ENCODE results near the gene OR10A6. TPM values are rescaled to one million over a fixed set of nuclear protein-coding genes. Genes with fewer than 3 reads are reported as not detected.

Gene OR10A6
- total RNA-seq, 1 experiment from 2014 or later, result not detected

GRCh38 chr11:7955191-7955590, 24.1 kb upstream of the OR10A6 start:
- no peak overlapping the region for H3K27ac Mint-ChIP-seq (ENCODE audit: unreplicated experiment)
- BruUV-seq (replicated peaks), result no TSS peak
- intact Hi-C loops (cut with micrococcal nuclease; ENCODE audit: unreplicated experiment), result no loop called here
- CTCF ChIA-PET, result no interaction called here
- no peaks in the 10 kb centered on the region for H3K9me3 Mint-ChIP-seq (ENCODE audit: low read depth, unreplicated experiment)
- no peak for TF ChIP-seq CTCF (IDR thresholded peaks at IDR 0.05; ENCODE audit: unreplicated experiment)
- no peak for DNase-seq
- H3K27me3 Mint-ChIP-seq (ENCODE audit: unreplicated experiment), result peaks cover 22% of the 10 kb centered on the region
- H3K36me3 Mint-ChIP-seq (ENCODE audit: insufficient read depth, unreplicated experiment), result no peaks in the 10 kb centered on the region
- H3K4me3 Mint-ChIP-seq (ENCODE audit: low read depth, unreplicated experiment), result no peak overlapping the region
- no peaks in the 10 kb centered on the region for H3K4me1 Mint-ChIP-seq (ENCODE audit: low read depth, unreplicated experiment)

GRCh38 chr11:7949934-7950333, 18.9 kb upstream of the OR10A6 start:
- no peaks in the 10 kb centered on the region for H3K9me3 Mint-ChIP-seq (ENCODE audit: low read depth, unreplicated experiment)
- H3K4me1 Mint-ChIP-seq (ENCODE audit: low read depth, unreplicated experiment), result no peaks in the 10 kb centered on the region
- no peaks in the 10 kb centered on the region for H3K36me3 Mint-ChIP-seq (ENCODE audit: insufficient read depth, unreplicated experiment)
- H3K27ac Mint-ChIP-seq (ENCODE audit: unreplicated experiment), result no peak overlapping the region
- CTCF ChIA-PET, result no interaction called here
- intact Hi-C loops (cut with micrococcal nuclease; ENCODE audit: unreplicated experiment), result no loop called here
- no peak overlapping the region for H3K4me3 Mint-ChIP-seq (ENCODE audit: low read depth, unreplicated experiment)
- TF ChIP-seq CTCF (IDR thresholded peaks at IDR 0.05; ENCODE audit: unreplicated experiment), result no peak
- BruUV-seq (replicated peaks), result no TSS peak
- H3K27me3 Mint-ChIP-seq (ENCODE audit: unreplicated experiment), result peaks cover 18% of the 10 kb centered on the region
- DNase-seq, result no peak

GRCh38 chr11:7944123-7944522, 13.1 kb upstream of the OR10A6 start:
- intact Hi-C loops (cut with micrococcal nuclease; ENCODE audit: unreplicated experiment), result no loop called here
- Mint-ChIP-seq H3K27ac (ENCODE audit: unreplicated experiment) (no peak overlapping the region), H3K4me1 (ENCODE audit: low read depth, unreplicated experiment) (no peaks in the 10 kb centered on the region), H3K9me3 (ENCODE audit: low read depth, unreplicated experiment) (peaks cover 4% of the 10 kb centered on the region), H3K4me3 (ENCODE audit: low read depth, unreplicated experiment) (no peak overlapping the region), H3K36me3 (ENCODE audit: insufficient read depth, unreplicated experiment) (no peaks in the 10 kb centered on the region), H3K27me3 (ENCODE audit: unreplicated experiment) (peaks cover 53% of the 10 kb centered on the region)
- CTCF ChIA-PET, result no interaction called here
- no TSS peak for BruUV-seq (replicated peaks)
- DNase-seq, result no peak
- TF ChIP-seq CTCF (IDR thresholded peaks at IDR 0.05; ENCODE audit: unreplicated experiment), result no peak

- peaks cover 44% of the 10 kb centered on the region for H3K27me3 Mint-ChIP-seq (ENCODE audit: unreplicated experiment)
- no peak for TF ChIP-seq CTCF (IDR thresholded peaks at IDR 0.05; ENCODE audit: unreplicated experiment)
Measured at GRCh38 chr11:7941608-7942007, 10.5 kb upstream of the OR10A6 start, which contains the start of gene OR10A3. Gene OR10A3 (minus strand): TSS chr11:7941708. CDS start chr11:7939520, 2,188 bp downstream.

More at GRCh38 chr11:7941608-7942007, 10.5 kb upstream of the OR10A6 start, which contains the start of gene OR10A3:
- H3K27ac Mint-ChIP-seq (ENCODE audit: unreplicated experiment), result no peak within 1 kb of the TSS
- peaks cover 6% of the 10 kb centered on the region for H3K9me3 Mint-ChIP-seq (ENCODE audit: low read depth, unreplicated experiment)
- peaks cover 4% of the 10 kb centered on the region for H3K4me1 Mint-ChIP-seq (ENCODE audit: low read depth, unreplicated experiment)
- BruUV-seq (replicated peaks), result no TSS peak
- CTCF ChIA-PET, result no interaction called here
- no peak for DNase-seq
- H3K4me3 Mint-ChIP-seq (ENCODE audit: low read depth, unreplicated experiment), result no peak within 1 kb of the TSS
- intact Hi-C loops (cut with micrococcal nuclease; ENCODE audit: unreplicated experiment), result no loop called here
- H3K36me3 Mint-ChIP-seq (ENCODE audit: insufficient read depth, unreplicated experiment), result no peaks in the 10 kb centered on the region
